Daoy (cell line): ENCODE results near the gene KIF13A. TPM values are rescaled to one million over a fixed set of nuclear protein-coding genes. Genes with fewer than 3 reads are reported as not detected.
"Not testable (repeated sequence)": the region's sequence is repeated elsewhere in the genome, so short reads cannot be mapped to it uniquely, and the experiment has no call there.

Experiments used
- DNase-seq: peaks from one replicate; pipeline ENCODE4 v3.0.0-alpha.2; 2015; ENCODE audit warnings: low read depth
- total RNA-seq: library from RNA; depleted of rRNA; stranded (reverse); fragments of >200 nt; shearing (Covaris generic); gene quantifications from 2 replicates; pipeline ENCODE4 v1.2.3, GENCODE V29; 2014

The KIF13A gene
- total RNA-seq, 1 experiment from 2014 or later = 23.0 TPM

GRCh38 chr6:17900011-17900410 is 87.4 kb downstream of the KIF13A start:
- DNase-seq = no peak

- DNase-seq = no peak
Observed at GRCh38 chr6:17899491-17899890, 87.9 kb downstream of the KIF13A start.

- no peak for DNase-seq
Observed at GRCh38 chr6:17897681-17898080, 89.8 kb downstream of the KIF13A start.

GRCh38 chr6:17894905-17895304 is 92.5 kb downstream of the KIF13A start:
- DNase-seq = no peak

GRCh38 chr6:17894191-17894590 is 93.2 kb downstream of the KIF13A start:
- no peak for DNase-seq

- DNase-seq = no peak
Observed at GRCh38 chr6:17892097-17892686, 95.2 kb downstream of the KIF13A start.

GRCh38 chr6:17890309-17890708 is 97.1 kb downstream of the KIF13A start:
- DNase-seq = no peak

- not testable (repeated sequence) for DNase-seq
Observed at GRCh38 chr6:17889777-17890176, 97.7 kb downstream of the KIF13A start.

- DNase-seq = no peak
Observed at GRCh38 chr6:17886891-17887290, 100.5 kb downstream of the KIF13A start.

- no peak for DNase-seq
Observed at GRCh38 chr6:17885889-17886576, 101.4 kb downstream of the KIF13A start.

GRCh38 chr6:17884498-17885478 is 102.6 kb downstream of the KIF13A start:
- DNase-seq = no peak

- no peak for DNase-seq
Observed at GRCh38 chr6:17883665-17884497, 103.6 kb downstream of the KIF13A start.

GRCh38 chr6:17881085-17881858 is 106.2 kb downstream of the KIF13A start:
- DNase-seq = no peak

GRCh38 chr6:17879184-17879583 is 108.3 kb downstream of the KIF13A start:
- DNase-seq = no peak

- DNase-seq = no peak
Observed at GRCh38 chr6:17878734-17879133, 108.7 kb downstream of the KIF13A start.

GRCh38 chr6:17877895-17878440 is 109.5 kb downstream of the KIF13A start:
- DNase-seq = no peak

- DNase-seq = peak; percentile 90
Observed at GRCh38 chr6:17877196-17877894, 110.1 kb downstream of the KIF13A start.

- no peak for DNase-seq
Observed at GRCh38 chr6:17874753-17875152, 112.7 kb downstream of the KIF13A start.

- no peak for DNase-seq
Observed at GRCh38 chr6:17872908-17873307, 114.5 kb downstream of the KIF13A start.

GRCh38 chr6:17871836-17872235 is 115.6 kb downstream of the KIF13A start:
- DNase-seq = no peak
